Activated CD8-positive, alpha-beta memory T cell treated with anti-CD3 and anti-CD28 coated beads, Interleukin-2, amount 10 ng/mL, durations not matched to agents 7 days and 5 days (primary cell): ENCODE data around the gene NTN5. TPM values are rescaled to one million over a fixed set of nuclear protein-coding genes. Genes with fewer than 3 reads are reported as not detected.

ENCODE experiments used
- ATAC-seq: fragments of 150-1000 bp; cut with Tn5 transposase; one replicate; pipeline ENCODE4 v1.10.0; 2021; ENCODE audit warnings: moderate library complexity
- CTCF ChIA-PET: fragments of 350-600 bp; sonication (Branson Sonifier 250); formaldehyde crosslinking; loops from one replicate; lab custom pipeline; 2021; ENCODE audit warnings: antibody characterized with exemption; lab: Charles Lee
- DNase-seq: peaks from one replicate; pipeline ENCODE4 v3.0.0-alpha.2; 2020
- H3K27ac Mint-ChIP-seq: one replicate; pipeline ENCODE4 v1.8.0; 2021; ENCODE audit warnings: mild to moderate bottlenecking, mixed read lengths
- H3K27me3 Mint-ChIP-seq: one replicate; pipeline ENCODE4 v1.8.0; 2021; ENCODE audit warnings: mixed read lengths
- H3K36me3 Mint-ChIP-seq: one replicate; pipeline ENCODE4 v1.8.0; 2021; ENCODE audit warnings: mild to moderate bottlenecking, mixed read lengths
- H3K4me1 Mint-ChIP-seq: one replicate; pipeline ENCODE4 v1.8.0; 2021; ENCODE audit warnings: mixed read lengths
- H3K4me3 Mint-ChIP-seq: one replicate; pipeline ENCODE4 v1.8.0; 2021; ENCODE audit warnings: mild to moderate bottlenecking, moderate library complexity, mixed read lengths
- H3K9me3 Mint-ChIP-seq: one replicate; pipeline ENCODE4 v1.8.0; 2022; ENCODE audit warnings: low read depth, mixed read lengths
- total RNA-seq, 2 experiments: library from RNA; stranded (reverse); gene quantifications; one replicate each; pipeline ENCODE4 v1.2.3, GENCODE V29; 2021

NTN5 gene
- total RNA-seq, 2 experiments from 2014 or later, result 0.64 to 0.87 TPM

DNA sequence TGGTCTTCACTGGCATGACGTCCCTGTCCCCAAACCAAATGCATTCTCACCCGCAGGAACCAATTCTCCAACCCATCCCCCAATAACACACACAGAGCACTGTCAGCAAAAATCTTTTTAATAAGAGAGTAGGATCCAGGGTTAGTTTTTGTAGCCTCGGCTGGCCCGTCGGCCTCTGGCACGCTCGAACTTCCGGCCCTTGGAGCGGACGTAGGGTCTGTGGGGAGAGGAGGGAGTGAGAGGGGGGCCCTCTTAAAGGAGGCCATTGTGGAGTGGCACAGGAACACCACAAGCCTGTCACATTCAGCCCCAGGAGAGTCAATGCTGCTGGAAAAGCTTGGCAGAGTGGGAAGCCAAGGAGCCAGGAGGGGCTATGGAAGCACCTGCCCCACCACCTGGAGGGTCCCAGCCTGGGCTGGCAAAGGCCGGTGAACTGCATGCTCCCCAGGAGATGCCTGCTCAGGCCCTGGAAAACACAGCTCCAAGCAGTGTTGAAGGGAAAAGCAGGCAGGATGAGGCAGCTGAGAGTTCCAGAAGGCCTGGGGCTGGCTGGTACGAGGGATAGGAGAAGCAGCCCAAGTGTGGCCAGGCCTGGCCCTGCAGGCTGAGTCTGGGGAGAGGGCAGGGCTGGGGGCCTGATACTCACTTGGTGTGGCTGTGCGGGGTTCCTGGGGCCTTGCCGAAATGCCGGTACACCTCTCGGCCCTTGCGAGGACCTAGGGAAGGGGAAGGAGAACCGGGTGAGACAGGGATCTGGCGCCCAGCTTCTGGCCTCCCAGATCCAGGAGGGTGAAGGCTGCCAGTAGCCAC lies 57.4 kb downstream of the NTN5 start:
- ATAC-seq (no peak), DNase-seq (no peak)
- Mint-ChIP-seq H3K27ac (no peak overlapping the region), H3K4me1 (peaks cover 33% of the 10 kb centered on the region), H3K4me3 (no peak overlapping the region), H3K27me3 (no peaks in the 10 kb centered on the region), H3K9me3 (no peaks in the 10 kb centered on the region), H3K36me3 (peaks cover 42% of the 10 kb centered on the region)
- CTCF ChIA-PET, result interaction anchor here (2.6 kb wide), 1 partner anchor 7 kb away, joined by 12 read pairs; no protein-coding TSS in a partner anchor

DNA sequence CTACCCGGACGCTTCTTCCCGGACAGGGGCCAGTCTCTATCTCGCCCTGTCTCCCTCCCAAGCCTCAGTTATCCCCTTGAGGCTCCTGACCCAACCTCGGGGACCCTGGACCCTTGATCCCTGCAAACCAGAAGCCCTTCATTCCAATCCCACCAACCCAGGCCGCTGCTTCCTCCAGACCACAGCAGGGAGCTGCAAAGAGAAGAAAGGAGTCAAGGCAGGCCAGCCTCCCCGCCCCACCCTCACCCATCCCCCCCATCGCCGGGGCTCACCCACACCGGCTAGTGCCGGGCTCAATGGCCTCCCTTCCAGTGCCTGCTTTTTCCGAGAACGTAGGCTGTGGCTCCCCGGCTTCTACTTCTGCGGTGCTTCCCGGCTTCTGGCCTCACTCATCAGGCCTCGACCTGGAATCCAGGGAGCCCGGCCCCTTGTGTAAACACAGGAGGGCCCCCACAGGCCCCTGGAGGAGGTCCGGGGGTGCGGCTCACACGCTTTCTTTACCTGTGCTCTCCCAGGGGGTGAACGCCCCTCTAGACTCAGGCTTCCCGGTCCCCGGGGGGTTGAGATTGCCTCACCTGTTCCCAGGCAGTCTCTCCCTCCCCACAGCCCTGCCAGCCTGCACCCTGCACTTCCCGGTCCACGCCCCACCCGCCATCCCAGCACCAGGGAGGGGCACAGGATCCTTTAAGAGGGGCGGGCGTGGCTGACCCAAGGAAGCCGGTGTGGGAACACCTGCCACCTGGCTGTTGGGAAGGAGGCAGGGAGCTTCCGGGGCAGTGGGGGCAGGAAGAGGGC lies 58.2 kb downstream of the NTN5 start, which contains the start of gene FAM83E:
FAM83E (minus strand) TSS at position 641 of the 795 bp plus-strand sequence. CDS start 1,704 bp downstream, outside the sequence.
- Mint-ChIP-seq H3K9me3 (no peaks in the 10 kb centered on the region), H3K27me3 (no peaks in the 10 kb centered on the region), H3K27ac (no peak within 1 kb of the TSS), H3K4me3 (no peak within 1 kb of the TSS), H3K4me1 (peaks cover 25% of the 10 kb centered on the region), H3K36me3 (peaks cover 37% of the 10 kb centered on the region)
- DNase-seq (no peak), ATAC-seq (no peak)
- CTCF ChIA-PET, result interaction anchor here (1.6 kb wide), 1 partner anchor 26 kb away, joined by 3 read pairs; no protein-coding TSS in a partner anchor

GRCh38 chr19:48613852-48614435 lies 58.9 kb downstream of the NTN5 start:
- ATAC-seq (no peak), DNase-seq (no peak)
- Mint-ChIP-seq H3K27me3 (no peaks in the 10 kb centered on the region), H3K36me3 (peaks cover 35% of the 10 kb centered on the region), H3K4me1 (peaks cover 23% of the 10 kb centered on the region), H3K27ac (no peak overlapping the region), H3K4me3 (no peak overlapping the region), H3K9me3 (no peaks in the 10 kb centered on the region)
- CTCF ChIA-PET, result interaction anchor here (1.6 kb wide), 1 partner anchor 25 kb away, joined by 3 read pairs; no protein-coding TSS in a partner anchor

DNA sequence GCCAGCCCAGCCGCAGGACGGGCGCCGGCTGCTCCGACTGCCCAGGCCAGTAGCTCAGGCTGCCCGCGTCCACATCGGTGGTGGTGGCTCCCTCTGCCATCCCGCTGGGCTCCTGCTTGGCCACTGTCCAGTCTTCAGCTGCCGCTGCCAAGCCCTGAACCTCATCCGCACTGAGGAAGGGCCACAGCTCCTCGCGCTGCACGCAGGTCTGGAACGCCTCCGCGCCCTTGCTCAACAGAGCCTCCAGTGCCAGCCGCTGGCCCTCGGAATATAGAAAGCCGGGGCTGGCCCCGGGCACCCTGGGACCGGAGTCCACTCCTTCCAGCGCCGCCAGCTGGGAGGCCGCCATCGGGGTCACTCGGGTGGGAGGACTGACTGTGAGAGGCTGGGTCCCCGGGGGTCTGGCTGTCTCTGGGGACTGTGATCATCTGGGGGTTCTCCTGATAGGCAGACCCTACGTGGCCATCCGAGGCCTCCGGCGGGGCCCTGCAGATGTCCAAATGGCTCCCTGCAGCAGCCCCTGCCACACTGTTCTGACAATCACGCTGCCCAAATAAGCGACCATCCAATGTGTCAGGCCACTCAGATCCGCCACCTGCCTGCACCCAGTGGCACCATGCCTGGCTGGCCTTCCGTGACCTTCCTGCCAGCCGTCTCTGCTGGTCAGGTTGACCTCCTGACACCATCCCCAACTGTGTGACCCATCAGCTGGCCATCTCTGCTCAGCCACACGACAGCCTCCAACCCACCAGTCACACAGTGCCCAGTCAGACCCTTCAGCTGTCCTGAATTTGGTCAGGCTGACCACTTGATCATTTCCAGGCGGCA lies 59.6 kb downstream of the NTN5 start:
- no peak for DNase-seq
- Mint-ChIP-seq H3K36me3 (peaks cover 30% of the 10 kb centered on the region), H3K9me3 (no peaks in the 10 kb centered on the region), H3K4me3 (no peak overlapping the region), H3K4me1 (peaks cover 25% of the 10 kb centered on the region), H3K27me3 (no peaks in the 10 kb centered on the region), H3K27ac (no peak overlapping the region)
- ATAC-seq, result no peak
- CTCF ChIA-PET, result interaction anchor here (1.2 to 1.6 kb wide), 2 partner anchors 24 to 107 kb away, joined by 3 to 4 read pairs; no protein-coding TSS in a partner anchor

DNA sequence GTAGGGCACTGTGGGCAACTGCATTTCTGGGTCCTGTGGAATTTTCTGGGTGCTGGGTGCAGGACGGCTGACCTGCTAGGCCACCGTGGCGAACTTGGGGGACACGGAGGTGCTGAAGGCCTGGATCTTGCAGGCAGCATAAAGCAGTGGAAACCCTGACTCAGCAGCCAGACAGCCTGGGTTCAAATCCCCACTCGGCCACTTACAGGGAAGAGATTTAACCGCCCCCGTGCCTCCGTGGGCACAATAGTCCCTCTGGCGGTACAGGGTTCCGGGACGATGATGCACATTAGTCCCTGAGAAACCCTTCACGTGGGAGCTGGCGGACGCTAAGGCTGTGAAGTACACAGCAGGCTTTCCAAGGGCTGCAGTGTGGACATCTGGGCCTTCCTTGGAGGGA lies 60.9 kb downstream of the NTN5 start:
- H3K36me3 Mint-ChIP-seq, result peaks cover 18% of the 10 kb centered on the region
- no peak overlapping the region for H3K4me3 Mint-ChIP-seq
- peaks cover 11% of the 10 kb centered on the region for H3K4me1 Mint-ChIP-seq
- no peak overlapping the region for H3K27ac Mint-ChIP-seq
- CTCF ChIA-PET, result interaction anchor here (1.6 kb wide), 1 partner anchor 22 kb away, joined by 4 read pairs; no protein-coding TSS in a partner anchor
- no peak for DNase-seq
- H3K9me3 Mint-ChIP-seq, result no peaks in the 10 kb centered on the region
- ATAC-seq, result no peak
- H3K27me3 Mint-ChIP-seq, result no peaks in the 10 kb centered on the region

Other genes with a start within 250 kb of the NTN5 start
- gene GRWD1, start 227.0 kb downstream of the NTN5 start, total RNA-seq, result 10 to 100 TPM; 37.9 to 58.7 TPM
- gene KCNJ14, start 217.4 kb downstream of the NTN5 start, total RNA-seq, result 1 to 10 TPM in 1 of 2 experiments, under 1 TPM in 1; 0.85 to 1.5 TPM
- gene CYTH2, start 203.6 kb downstream of the NTN5 start, total RNA-seq, result 10 to 100 TPM; 42.5 to 47.8 TPM
- gene LMTK3, start 161.2 kb downstream of the NTN5 start, total RNA-seq, result 1 to 10 TPM; 3.5 to 5.3 TPM
- gene SULT2B1, start 120.8 kb downstream of the NTN5 start, total RNA-seq, result not detected
- gene SPACA4, start 66.3 kb downstream of the NTN5 start, total RNA-seq, result not detected
- gene FAM83E, start 57.9 kb downstream of the NTN5 start, total RNA-seq, result 1 to 10 TPM; 2.8 to 4.1 TPM
- gene RPL18, start 53.8 kb downstream of the NTN5 start, total RNA-seq, result 1,000 to 10,000 TPM; 1,413 to 1,465 TPM
- gene SPHK2, start 53.5 kb downstream of the NTN5 start, total RNA-seq, result 10 to 100 TPM; 37.3 to 43.4 TPM
- 10 to 100 TPM; 11.3 to 18.0 TPM for gene DBP, start 35.6 kb downstream of the NTN5 start, total RNA-seq
- 1 to 10 TPM; 6.0 to 7.2 TPM for gene CA11, start 26.8 kb downstream of the NTN5 start, total RNA-seq
- gene FUT2, start 23.0 kb upstream of the NTN5 start, total RNA-seq, result not detected
- 1 to 10 TPM; 1.0 to 1.1 TPM for gene MAMSTR, start 46.7 kb upstream of the NTN5 start, total RNA-seq
- not detected for gene RASIP1, start 67.6 kb upstream of the NTN5 start, total RNA-seq
- gene IZUMO1, start 73.9 kb upstream of the NTN5 start, total RNA-seq, result not detected
- under 1 TPM; 0.06 to 0.09 TPM for gene FUT1, start 79.6 kb upstream of the NTN5 start, total RNA-seq
- gene FGF21, start 82.5 kb upstream of the NTN5 start, total RNA-seq, result not detected
- 10 to 100 TPM; 46.7 to 54.6 TPM for gene BCAT2, start 138.0 kb upstream of the NTN5 start, total RNA-seq
- under 1 TPM; 0.38 to 0.59 TPM for gene HSD17B14, start 163.5 kb upstream of the NTN5 start, total RNA-seq
- gene PLEKHA4, start 195.6 kb upstream of the NTN5 start, total RNA-seq, result 1 to 10 TPM; 2.2 to 5.6 TPM
- gene PPP1R15A, start 199.4 kb upstream of the NTN5 start, total RNA-seq, result 10 to 100 TPM; 32.1 to 89.7 TPM
- under 1 TPM in 1 of 2 experiments, not detected in 1; 0.47 TPM for gene TULP2, start 225.7 kb upstream of the NTN5 start, total RNA-seq
- gene NUCB1, start 227.3 kb upstream of the NTN5 start, total RNA-seq, result 100 to 1,000 TPM; 185 to 226 TPM